ENCODE measurements around the gene GMNN. TPM values are rescaled to one million over a fixed set of nuclear protein-coding genes. Genes with fewer than 3 reads are reported as not detected.

Gene GMNN
- total RNA-seq, 4 donors from 2014 or later: 31.2 to 168 (median 53.3) TPM

DNA sequence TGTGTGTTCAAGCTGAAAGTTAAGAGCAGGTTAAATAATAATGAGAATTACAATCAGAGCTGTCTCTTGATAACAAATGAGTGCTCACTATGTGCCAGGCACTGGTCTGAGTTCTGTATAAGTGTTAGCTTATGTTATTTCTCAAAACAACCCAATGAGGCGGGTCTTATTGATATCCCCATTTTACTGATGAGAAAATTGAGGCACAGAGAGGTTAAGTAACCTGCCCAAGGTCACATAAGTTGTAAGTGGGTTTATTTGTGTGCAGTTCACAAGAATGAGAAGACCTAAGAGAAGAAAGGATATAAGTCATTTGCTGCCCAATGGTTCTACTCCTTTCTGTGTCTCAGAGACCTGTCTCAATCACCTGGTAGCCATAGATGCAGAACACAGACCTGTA is 58.1 kb downstream of the GMNN start:
- intact Hi-C loops (cut with DNase I; ENCODE audit: low total_unique reads): no loop called here
- H3K4me3 ChIP-seq (ENCODE audit: low read depth, poor library complexity, severe bottlenecking): no peak overlapping the region
- 94 to 100% methylated on average over 1 of the region's 1 CpG for WGBS, 2 donors
- no peak for DNase-seq (ENCODE audit: low spot score in 2 of 2)
- no peak for TF ChIP-seq POLR2A (IDR thresholded peaks at IDR 0.05)
- TF ChIP-seq, protein P1, sequence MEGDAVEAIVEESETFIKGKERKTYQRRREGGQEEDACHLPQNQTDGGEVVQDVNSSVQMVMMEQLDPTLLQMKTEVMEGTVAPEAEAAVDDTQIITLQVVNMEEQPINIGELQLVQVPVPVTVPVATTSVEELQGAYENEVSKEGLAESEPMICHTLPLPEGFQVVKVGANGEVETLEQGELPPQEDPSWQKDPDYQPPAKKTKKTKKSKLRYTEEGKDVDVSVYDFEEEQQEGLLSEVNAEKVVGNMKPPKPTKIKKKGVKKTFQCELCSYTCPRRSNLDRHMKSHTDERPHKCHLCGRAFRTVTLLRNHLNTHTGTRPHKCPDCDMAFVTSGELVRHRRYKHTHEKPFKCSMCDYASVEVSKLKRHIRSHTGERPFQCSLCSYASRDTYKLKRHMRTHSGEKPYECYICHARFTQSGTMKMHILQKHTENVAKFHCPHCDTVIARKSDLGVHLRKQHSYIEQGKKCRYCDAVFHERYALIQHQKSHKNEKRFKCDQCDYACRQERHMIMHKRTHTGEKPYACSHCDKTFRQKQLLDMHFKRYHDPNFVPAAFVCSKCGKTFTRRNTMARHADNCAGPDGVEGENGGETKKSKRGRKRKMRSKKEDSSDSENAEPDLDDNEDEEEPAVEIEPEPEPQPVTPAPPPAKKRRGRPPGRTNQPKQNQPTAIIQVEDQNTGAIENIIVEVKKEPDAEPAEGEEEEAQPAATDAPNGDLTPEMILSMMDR (IDR thresholded peaks at IDR 0.05): no peak

DNA sequence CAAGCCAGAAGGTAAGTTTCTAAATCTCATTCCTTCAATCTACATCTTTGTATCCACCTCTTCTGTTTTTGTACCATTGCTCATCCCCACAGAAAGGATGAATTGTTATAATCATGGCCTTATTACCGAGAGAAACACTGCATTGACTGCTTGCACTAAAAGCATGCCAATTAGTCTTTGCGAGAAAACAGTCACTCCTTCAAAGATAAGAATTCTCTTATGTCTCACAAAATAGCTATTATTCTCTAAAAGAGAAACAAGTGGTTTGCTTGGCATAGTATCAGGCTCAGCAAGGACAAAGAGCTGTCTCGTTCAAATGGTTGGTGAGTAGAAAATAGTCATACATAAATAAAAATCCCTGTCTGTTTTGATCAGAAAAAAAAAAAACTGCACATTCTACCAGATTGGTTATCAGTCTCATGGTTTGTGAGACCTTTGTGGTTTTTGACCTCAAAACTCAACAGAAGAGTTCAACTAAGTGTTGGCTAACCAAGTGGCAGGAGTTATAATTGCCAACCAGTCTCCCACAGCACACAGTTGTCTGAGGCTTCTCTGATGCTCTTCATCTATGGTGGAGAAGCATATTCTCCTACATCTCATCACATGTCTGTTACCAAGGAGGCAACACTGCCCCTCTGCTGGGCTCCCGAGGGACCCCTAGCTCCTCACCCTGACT is 59.1 kb downstream of the GMNN start:
- no peak for TF ChIP-seq POLR2A (IDR thresholded peaks at IDR 0.05)
- no peak overlapping the region for H3K4me3 ChIP-seq (ENCODE audit: low read depth, poor library complexity, severe bottlenecking)
- WGBS, 2 donors: 89 to 94% methylated on average over 4 of the region's 4 CpGs
- intact Hi-C loops (cut with DNase I; ENCODE audit: low total_unique reads): no loop called here
- DNase-seq (ENCODE audit: low spot score in 2 of 2): no peak

Other genes with a start within 250 kb of the GMNN start
- gene KIAA0319, start 128.7 kb upstream of the GMNN start, total RNA-seq: 1 to 10 TPM in 1 of 4 donors, under 1 TPM in 3; 0.38 to 1.1 (median 0.54) TPM
- 10 to 100 TPM; 25.3 to 36.6 (median 26.6) TPM for gene TDP2, start 108.0 kb upstream of the GMNN start, total RNA-seq
- 10 to 100 TPM in 2 of 4 donors, 1 to 10 TPM in 2; 4.6 to 22.6 (median 10.6) TPM for gene ACOT13, start 107.9 kb upstream of the GMNN start, total RNA-seq
- gene C6orf62, start 55.8 kb upstream of the GMNN start, total RNA-seq: 10 to 100 TPM; 50.9 to 63.3 (median 52.8) TPM
- not detected for gene ARMH2, start 24.0 kb downstream of the GMNN start, total RNA-seq
- gene RIPOR2, start 161.0 kb downstream of the GMNN start, total RNA-seq: 10 to 100 TPM in 2 of 4 donors, 1 to 10 TPM in 2; 5.2 to 21.3 (median 8.6) TPM